GM18868 (cell line): ENCODE measurements around the gene PEX6.
"Not testable (repeated sequence)": the region's sequence is repeated elsewhere in the genome, so short reads cannot be mapped to it uniquely, and the experiment has no call there.

Experiments used
- ATAC-seq: cut with Tn5 transposase; IDR thresholded peaks from one replicate; pipeline ENCODE4 v1.9.1; 2021; ENCODE audit warnings: mild to moderate bottlenecking, moderate library complexity; ENCODE audit not compliant: unreplicated experiment

The PEX6 gene

GRCh38 chr6:42967228-42967627 lies 11.8 kb downstream of the PEX6 start:
- no peak for ATAC-seq

DNA sequence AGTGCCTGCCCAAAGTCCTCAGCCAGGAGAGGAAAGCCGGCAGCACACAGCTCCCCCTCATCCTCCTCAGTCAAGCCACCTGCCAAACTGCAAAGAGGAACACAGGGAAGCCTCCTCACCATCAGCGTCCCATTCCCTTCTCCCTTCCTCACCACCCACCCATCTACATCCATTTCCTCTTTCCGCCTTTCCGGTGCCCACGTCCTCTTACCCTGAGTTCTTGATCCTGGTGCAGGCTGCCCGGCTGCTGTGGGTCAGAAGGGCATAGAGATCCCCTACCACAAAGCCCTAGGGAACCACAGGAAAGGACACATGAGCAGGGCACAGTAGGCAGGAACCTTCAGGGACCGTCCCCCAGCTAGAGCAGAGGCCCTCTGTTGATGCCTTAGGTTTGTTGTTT lies 12.4 kb downstream of the PEX6 start:
- ATAC-seq = no peak

DNA sequence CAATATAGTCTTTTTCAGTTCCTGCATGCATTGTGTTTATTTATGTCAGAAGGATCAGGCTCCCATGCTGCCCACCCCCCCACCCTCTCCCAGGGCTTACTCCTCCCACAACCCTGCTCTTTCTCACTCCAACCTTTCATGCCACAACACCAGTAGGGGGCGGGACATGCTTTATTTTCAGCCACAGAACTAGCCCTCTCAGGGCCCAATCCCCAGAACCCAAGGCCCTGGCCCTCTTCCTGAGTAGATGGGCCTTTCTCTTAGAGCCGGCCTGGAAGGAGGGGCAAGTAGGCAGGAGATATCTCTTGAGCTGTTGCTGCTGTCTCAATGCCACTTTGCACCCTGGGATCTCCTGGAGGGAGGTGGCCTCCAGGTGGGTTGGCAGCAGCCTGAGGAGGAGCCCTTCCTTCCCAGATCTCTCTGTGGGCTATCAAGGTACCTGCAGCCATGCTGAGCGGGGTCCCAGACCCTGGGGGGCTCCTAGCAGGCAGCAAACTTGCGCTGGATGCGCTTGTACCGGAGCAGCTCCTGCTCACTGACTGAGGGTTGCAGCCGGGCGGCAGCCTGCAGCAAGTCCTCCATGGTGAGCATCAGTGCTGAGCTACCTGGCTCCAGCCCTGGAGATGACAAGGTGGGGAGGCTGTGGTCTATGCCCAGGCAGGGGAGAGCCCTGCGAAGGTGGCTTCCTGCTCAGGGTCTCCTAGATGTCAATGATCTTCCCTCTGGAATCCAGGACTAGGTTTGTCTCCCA lies 15.0 kb downstream of the PEX6 start:
- no peak for ATAC-seq

GRCh38 chr6:42963179-42963854 lies 15.7 kb downstream of the PEX6 start:
- ATAC-seq = no peak

DNA sequence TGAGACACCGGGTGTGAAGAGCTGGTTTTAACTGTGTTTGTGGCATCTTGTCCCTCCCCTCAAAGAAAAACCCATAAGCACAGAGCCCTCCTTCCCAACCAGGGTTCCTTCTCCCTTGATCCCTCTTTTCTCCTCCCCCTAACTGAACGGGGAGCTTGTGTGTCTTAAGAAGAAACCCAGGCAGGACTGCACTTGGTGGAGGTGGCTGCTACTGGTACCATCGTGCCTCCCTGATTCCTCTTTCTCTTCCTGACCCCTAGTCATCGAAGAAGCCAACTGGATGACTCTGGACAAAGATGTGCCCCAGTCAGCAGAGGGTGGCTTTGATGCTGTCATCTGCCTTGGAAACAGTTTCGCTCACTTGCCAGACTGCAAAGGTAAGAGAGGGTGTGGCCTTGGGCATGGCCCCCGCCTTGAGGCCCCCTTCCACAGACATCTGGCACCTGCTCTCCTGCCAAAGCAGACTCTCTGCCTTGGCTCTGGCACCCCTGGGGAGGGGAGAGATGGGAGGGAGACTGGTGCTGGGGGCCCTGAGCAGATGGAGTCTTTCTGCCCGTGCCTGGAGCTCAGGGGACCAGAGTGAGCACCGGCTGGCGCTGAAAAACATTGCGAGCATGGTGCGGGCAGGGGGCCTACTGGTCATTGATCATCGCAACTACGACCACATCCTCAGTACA lies 16.3 kb downstream of the PEX6 start:
- ATAC-seq = no peak

- ATAC-seq = no peak
These were observed 16.9 kb downstream of the PEX6 start for GRCh38 chr6:42962096-42962495.

DNA sequence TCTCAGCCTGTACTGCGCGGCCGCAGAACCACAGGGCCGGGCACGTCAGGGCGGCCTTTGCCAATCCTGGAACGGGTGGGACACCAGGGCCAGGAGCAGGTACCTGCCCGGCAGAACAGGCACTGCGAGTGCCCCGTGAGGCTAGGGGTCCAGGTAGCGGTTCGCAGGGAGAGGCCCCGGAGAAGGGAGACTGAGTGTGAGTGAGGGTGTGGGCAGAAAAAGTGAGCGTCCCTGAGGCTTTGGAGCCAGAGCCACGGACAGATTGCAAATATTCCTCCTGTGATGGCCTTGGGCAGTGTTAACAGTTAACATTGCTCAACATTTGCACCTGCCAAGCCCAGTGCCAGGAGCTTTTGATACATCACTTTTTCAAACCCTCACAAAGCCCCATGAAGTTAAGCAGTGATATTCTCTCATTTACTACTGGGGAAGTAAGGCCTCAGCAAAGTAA lies 17.9 kb downstream of the PEX6 start:
- ATAC-seq = no peak

- ATAC-seq = no peak
These were observed 18.6 kb downstream of the PEX6 start, which contains the start of gene GNMT for GRCh38 chr6:42960243-42961019. Gene GNMT (plus strand): TSS chr6:42960754. CDS start chr6:42960768, 14 bp downstream.

DNA sequence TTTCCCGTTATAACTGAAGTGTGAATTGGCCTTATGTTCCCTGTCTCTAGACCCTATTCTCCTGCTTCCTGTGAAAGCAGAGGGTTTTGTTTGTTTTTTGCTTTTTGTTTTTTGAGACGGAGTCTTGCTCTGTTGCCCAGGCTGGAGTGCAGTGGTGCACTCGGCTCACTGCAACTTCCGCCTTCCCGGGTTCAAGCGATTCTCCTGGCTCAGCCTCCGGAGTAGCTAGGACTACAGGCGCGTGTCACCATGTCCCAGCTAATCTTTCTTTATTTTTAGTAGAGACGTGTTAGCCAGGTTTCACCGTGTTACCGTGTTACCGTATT lies 19.1 kb downstream of the PEX6 start:
- no peak for ATAC-seq

GRCh38 chr6:42958125-42958524 lies 20.9 kb downstream of the PEX6 start:
- ATAC-seq = no peak

GRCh38 chr6:42954405-42954804 lies 24.6 kb downstream of the PEX6 start:
- ATAC-seq = not testable (repeated sequence)

- ATAC-seq = no peak
These were observed 26.6 kb downstream of the PEX6 start for GRCh38 chr6:42952389-42952788.

- ATAC-seq = no peak
These were observed 31.0 kb downstream of the PEX6 start for GRCh38 chr6:42947950-42948349.

DNA sequence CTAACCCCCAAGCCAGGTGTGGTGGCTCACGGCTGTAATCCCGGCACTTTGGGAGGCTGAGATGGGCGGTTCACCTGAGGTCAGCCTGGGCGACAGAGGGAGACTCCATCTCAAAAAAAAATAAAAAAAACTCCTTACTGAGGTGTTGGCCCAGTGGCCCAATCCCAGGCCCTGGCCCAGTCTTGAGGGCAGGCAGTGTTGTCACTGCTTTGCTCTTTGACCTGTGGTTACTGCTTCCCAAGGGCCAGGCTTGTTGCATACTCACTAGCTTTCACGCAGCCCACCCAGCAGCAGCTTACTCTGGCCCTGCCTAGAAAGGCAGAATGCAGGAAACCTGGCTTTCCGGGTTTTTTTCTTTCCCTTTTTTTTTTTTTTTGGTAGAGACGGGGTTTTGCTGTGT lies 36.5 kb downstream of the PEX6 start:
- no peak for ATAC-seq

GRCh38 chr6:42941356-42941755 lies 37.6 kb downstream of the PEX6 start:
- ATAC-seq = not testable (repeated sequence)

DNA sequence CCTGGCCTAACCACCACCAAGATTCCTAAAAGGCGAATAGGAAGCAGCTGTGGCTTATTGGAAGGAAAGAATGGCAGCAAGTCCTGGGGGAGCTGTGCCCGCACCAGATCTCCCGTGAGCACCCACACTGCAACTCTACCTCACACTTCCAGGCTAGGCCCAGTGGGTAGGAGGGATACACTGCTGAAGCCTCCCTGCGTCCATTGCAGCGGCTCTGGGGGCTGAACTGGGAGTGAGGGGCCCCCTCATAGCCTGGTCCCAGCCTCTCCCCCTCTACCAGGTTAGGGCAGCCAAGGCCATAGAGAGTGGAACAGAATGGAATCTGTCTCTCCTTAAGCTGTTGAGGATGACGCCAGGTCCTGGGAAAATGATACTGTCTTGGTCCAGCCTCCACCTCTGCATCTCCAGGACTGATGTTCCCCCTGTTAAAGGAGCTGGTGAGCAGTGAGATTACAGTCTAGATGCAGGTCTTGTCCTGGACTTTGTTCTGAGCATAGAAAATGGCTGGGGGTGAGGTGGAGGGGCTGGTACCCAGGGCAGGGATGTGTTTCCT lies 38.4 kb downstream of the PEX6 start:
- no peak for ATAC-seq

DNA sequence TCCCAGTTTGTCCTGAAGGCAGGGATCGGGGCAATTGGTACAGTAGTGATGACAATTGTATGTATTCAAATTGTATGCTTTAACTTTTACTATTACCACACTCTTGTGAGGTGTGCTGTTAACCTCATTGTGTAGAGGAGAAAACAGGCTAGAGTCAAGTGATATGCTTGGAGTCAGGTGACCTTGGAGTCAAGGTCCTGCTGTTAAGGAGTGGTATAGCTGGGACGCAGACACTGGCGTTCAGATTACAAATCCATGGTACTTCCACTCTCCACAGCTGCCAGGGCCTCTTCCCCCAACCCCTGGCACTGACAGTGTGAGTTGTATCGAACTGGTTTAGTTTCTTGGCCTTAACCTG lies 39.2 kb downstream of the PEX6 start:
- no peak for ATAC-seq

GRCh38 chr6:42938987-42939809 lies 39.8 kb downstream of the PEX6 start:
- ATAC-seq = no peak

DNA sequence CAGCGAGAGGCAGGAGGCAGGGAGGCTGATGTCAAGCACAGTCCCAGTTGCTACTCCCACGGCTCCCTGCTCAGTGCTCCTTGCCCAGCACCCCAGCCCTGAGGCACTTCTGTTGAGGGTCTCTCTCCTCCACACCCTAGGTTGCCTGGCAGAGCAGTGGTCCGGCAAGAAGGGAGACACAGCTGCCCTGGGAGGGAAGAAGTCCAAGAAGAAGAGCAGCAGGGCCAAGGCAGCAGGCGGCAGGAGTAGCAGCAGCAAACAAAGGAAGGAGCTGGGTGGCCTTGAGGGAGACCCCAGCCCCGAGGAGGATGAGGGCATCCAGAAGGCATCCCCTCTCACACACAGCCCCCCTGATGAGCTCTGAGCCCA lies 40.6 kb downstream of the PEX6 start:
- ATAC-seq = no peak
